GM19238 (cell line): ENCODE results near the gene USP10.
A peak's percentile ranks its signal among the peaks of the same experiment; 100 is the strongest.
"Not testable (repeated sequence)": the region's sequence is repeated elsewhere in the genome, so short reads cannot be mapped to it uniquely, and the experiment has no call there.

Experiments
- DNase-seq: peaks from one replicate; pipeline ENCODE4 v3.0.0; 2011; ENCODE audit warnings: low spot score; ENCODE audit not compliant: insufficient read length

The USP10 gene

GRCh38 chr16:84746231-84746630 is 46.4 kb downstream of the USP10 start:
- no peak for DNase-seq

- no peak for DNase-seq
These were observed 47.1 kb downstream of the USP10 start for GRCh38 chr16:84746875-84747274.

GRCh38 chr16:84748247-84748646 is 48.4 kb downstream of the USP10 start:
- DNase-seq, result not testable (repeated sequence)

- DNase-seq, result no peak
These were observed 49.3 kb downstream of the USP10 start for GRCh38 chr16:84749072-84749471.

GRCh38 chr16:84749815-84750214 is 50.0 kb downstream of the USP10 start:
- no peak for DNase-seq

- DNase-seq, result no peak
These were observed 50.8 kb downstream of the USP10 start for GRCh38 chr16:84750575-84750974.

- DNase-seq, result no peak
These were observed 51.4 kb downstream of the USP10 start for GRCh38 chr16:84751241-84751640.

GRCh38 chr16:84751947-84752346 is 52.1 kb downstream of the USP10 start:
- no peak for DNase-seq

- DNase-seq, result no peak
These were observed 52.8 kb downstream of the USP10 start for GRCh38 chr16:84752600-84752999.

- no peak for DNase-seq
These were observed 53.9 kb downstream of the USP10 start for GRCh38 chr16:84753412-84754326.

- peak; percentile 35 for DNase-seq
These were observed 54.6 kb downstream of the USP10 start for GRCh38 chr16:84754353-84754856.

GRCh38 chr16:84754956-84755672 is 55.3 kb downstream of the USP10 start:
- no peak for DNase-seq

- DNase-seq, result no peak
These were observed 57.0 kb downstream of the USP10 start for GRCh38 chr16:84756830-84757229.

- DNase-seq, result no peak
These were observed 58.8 kb downstream of the USP10 start for GRCh38 chr16:84758627-84759026.

- DNase-seq, result no peak
These were observed 59.3 kb downstream of the USP10 start for GRCh38 chr16:84759061-84759460.

- no peak for DNase-seq
These were observed 60.1 kb downstream of the USP10 start for GRCh38 chr16:84759906-84760305.

- no peak for DNase-seq
These were observed 61.9 kb downstream of the USP10 start for GRCh38 chr16:84761448-84762368.

- DNase-seq, result no peak
These were observed 63.4 kb downstream of the USP10 start for GRCh38 chr16:84763164-84763563.

- DNase-seq, result no peak
These were observed 63.8 kb downstream of the USP10 start for GRCh38 chr16:84763629-84764028.

- DNase-seq, result no peak
These were observed 65.2 kb downstream of the USP10 start for GRCh38 chr16:84764970-84765369.
